A673 (cell line): Measurements from ENCODE around the gene IFI35. TPM values are rescaled to one million over a fixed set of nuclear protein-coding genes. Genes with fewer than 3 reads are reported as not detected.
"Not testable (repeated sequence)": the region's sequence is repeated elsewhere in the genome, so short reads cannot be mapped to it uniquely, and the experiment has no call there.

Source experiments
- BruUV-seq: library from RNA; stranded (reverse); fragments of 400-500 nt; replicated peaks from 2 replicates; lab custom pipeline; 2021; lab: Mats Ljungman, UMichigan
- CTCF ChIA-PET: fragments of 300-600 bp; sonication (Branson Sonifier 250); formaldehyde crosslinking; loops from one replicate; lab custom pipeline; 2022; ENCODE audit warnings: antibody characterized with exemption; lab: Charles Lee
- POLR2A ChIA-PET: fragments of 300-600 bp; sonication (Branson Sonifier 250); formaldehyde crosslinking; loops from one replicate; lab custom pipeline; 2022; ENCODE audit warnings: antibody characterized with exemption; ENCODE audit not compliant: low non-redundant PET; lab: Charles Lee
- DNase-seq: peaks from one replicate; pipeline ENCODE4 v3.0.0-alpha.2; 2015; ENCODE audit warnings: low spot score
- H3K27ac ChIP-seq: fragments of 200-600 bp; sonication (generic); 2 replicates; pipeline ENCODE4 v1.5.1; 2016; ENCODE audit warnings: mixed run types, low read depth, mild to moderate bottlenecking, mixed read lengths, antibody characterized with exemption, low read length; ENCODE audit not compliant: poor library complexity, severe bottlenecking
- H3K27me3 ChIP-seq: fragments of 200-600 bp; sonication (generic); replicated peaks from 2 replicates; pipeline ENCODE4 v1.6.1; 2017; ENCODE audit warnings: mixed run types, low read depth, mild to moderate bottlenecking, mixed read lengths, antibody characterized with exemption, low read length; ENCODE audit not compliant: insufficient read depth, poor library complexity
- H3K36me3 ChIP-seq: fragments of 200-600 bp; sonication (generic); 2 replicates; pipeline ENCODE4 v1.6.1; 2016; ENCODE audit warnings: mixed run types, mild to moderate bottlenecking, mixed read lengths, antibody characterized with exemption, low read length; ENCODE audit not compliant: insufficient read depth, poor library complexity, severe bottlenecking
- H3K4me1 ChIP-seq: fragments of 200-600 bp; sonication (generic); 2 replicates; pipeline ENCODE4 v1.6.1; 2017; ENCODE audit warnings: mixed run types, mild to moderate bottlenecking, mixed read lengths, antibody characterized with exemption, low read length; ENCODE audit not compliant: insufficient read depth, poor library complexity, severe bottlenecking
- H3K4me3 ChIP-seq: fragments of 200-600 bp; sonication (generic); 2 replicates; pipeline ENCODE4 v1.5.1; 2016; ENCODE audit warnings: low read depth, mixed run types, mild to moderate bottlenecking, mixed read lengths, low read length; ENCODE audit not compliant: poor library complexity, severe bottlenecking
- H3K9me3 ChIP-seq: fragments of 200-600 bp; sonication (generic); 2 replicates; pipeline ENCODE4 v1.6.1; 2016; ENCODE audit warnings: mixed run types, low read depth, mild to moderate bottlenecking, mixed read lengths, antibody characterized with exemption, low read length; ENCODE audit not compliant: poor library complexity, severe bottlenecking
- EZH2 ChIP-seq: fragments of 200-600 bp; sonication (generic); IDR thresholded peaks from 2 replicates; pipeline ENCODE4 v1.6.1; 2017; ENCODE audit warnings: borderline replicate concordance, low read depth, mild to moderate bottlenecking, mixed read lengths, antibody characterized with exemption, low read length; ENCODE audit not compliant: poor library complexity, severe bottlenecking
- intact Hi-C: fragments of 100-400 bp; cut with micrococcal nuclease; formaldehyde crosslinking; loops from one replicate; pipeline ENCODE4 v1.10.0; 2022; ENCODE audit not compliant: unreplicated experiment
- total RNA-seq: library from RNA; stranded (reverse); gene quantifications from 2 replicates; pipeline ENCODE4 v1.2.3, GENCODE V29; 2021
- TF ChIP-seq, protein P1 (sequence below): fragments of 300-800, 200-600 bp; sonication (generic); conservative IDR thresholded peaks from 2 replicates; pipeline ENCODE4 v1.5.1; 2017; ENCODE audit warnings: low read depth, mild to moderate bottlenecking, antibody characterized with exemption, low read length, moderate library complexity, mixed read lengths

Gene IFI35
- total RNA-seq, 1 experiment from 2014 or later: 4.9 TPM

DNA sequence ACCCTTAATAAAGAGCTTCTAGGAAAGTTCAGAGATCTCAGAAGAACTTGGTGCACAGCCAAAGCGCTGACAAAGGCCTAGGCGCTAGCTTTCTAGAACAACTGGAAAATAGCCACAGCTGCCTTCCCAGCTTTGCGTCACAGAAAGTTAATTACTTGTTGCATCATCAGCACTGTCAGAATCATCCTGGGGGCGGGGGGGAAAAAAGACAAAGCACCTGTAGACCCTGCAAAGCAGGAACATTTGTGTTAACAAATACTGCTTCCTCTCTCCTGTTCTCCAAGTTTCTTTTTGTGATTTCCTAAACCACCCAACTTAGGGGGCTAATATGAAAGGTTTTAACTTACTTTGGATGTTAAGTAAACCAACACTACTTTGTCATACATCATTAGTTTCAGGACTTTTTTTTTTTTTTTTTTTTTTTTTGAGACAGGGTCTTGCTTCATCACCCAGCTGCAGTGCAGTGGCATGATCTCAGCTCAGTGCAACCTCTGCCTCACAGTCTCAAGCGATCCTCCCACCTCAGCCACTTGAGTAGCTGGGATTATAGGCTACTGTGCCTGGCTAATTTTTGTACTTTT is 37.5 kb upstream of the IFI35 start:
- no TSS peak for BruUV-seq
- ChIA-PET POLR2A (no interaction called here), CTCF (interaction anchor here (0.7 kb wide), 1 partner anchor 31 kb away, joined by 8 read pairs; no protein-coding TSS in a partner anchor)
- Histone ChIP-seq H3K27me3 (no peaks in the 10 kb centered on the region), H3K9me3 (no peaks in the 10 kb centered on the region), H3K27ac (peak overlapping the region; percentile 30), H3K36me3 (no peaks in the 10 kb centered on the region), H3K4me1 (no peaks in the 10 kb centered on the region), H3K4me3 (no peak overlapping the region)
- no peak for TF ChIP-seq EZH2
- TF ChIP-seq, protein P1, sequence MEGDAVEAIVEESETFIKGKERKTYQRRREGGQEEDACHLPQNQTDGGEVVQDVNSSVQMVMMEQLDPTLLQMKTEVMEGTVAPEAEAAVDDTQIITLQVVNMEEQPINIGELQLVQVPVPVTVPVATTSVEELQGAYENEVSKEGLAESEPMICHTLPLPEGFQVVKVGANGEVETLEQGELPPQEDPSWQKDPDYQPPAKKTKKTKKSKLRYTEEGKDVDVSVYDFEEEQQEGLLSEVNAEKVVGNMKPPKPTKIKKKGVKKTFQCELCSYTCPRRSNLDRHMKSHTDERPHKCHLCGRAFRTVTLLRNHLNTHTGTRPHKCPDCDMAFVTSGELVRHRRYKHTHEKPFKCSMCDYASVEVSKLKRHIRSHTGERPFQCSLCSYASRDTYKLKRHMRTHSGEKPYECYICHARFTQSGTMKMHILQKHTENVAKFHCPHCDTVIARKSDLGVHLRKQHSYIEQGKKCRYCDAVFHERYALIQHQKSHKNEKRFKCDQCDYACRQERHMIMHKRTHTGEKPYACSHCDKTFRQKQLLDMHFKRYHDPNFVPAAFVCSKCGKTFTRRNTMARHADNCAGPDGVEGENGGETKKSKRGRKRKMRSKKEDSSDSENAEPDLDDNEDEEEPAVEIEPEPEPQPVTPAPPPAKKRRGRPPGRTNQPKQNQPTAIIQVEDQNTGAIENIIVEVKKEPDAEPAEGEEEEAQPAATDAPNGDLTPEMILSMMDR: no peak
- intact Hi-C loops: no loop called here
- DNase-seq: peak; percentile 24

DNA sequence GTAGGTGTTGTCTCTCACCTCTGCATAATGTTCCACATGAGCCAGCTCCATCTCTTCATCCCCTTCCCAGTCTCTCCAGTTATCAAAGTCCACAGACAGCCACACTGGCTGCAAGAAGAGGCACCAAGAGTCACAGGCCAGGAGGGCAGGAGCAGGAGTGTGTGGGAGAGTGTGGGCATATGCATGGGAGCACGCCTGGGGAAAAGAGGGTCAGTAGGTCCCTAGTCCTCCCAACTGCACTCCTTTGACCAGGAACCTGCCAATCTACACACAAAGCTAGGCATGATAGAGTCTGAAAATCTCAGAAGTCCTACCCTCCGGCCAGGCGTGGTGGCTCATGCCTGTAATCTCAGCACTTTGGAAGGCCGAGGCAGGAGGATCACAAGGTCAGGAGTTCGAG is 35.0 kb upstream of the IFI35 start:
- no peak for DNase-seq
- Histone ChIP-seq H3K27ac (no peak overlapping the region), H3K27me3 (no peaks in the 10 kb centered on the region), H3K36me3 (no peaks in the 10 kb centered on the region), H3K4me1 (no peaks in the 10 kb centered on the region), H3K4me3 (no peak overlapping the region), H3K9me3 (no peaks in the 10 kb centered on the region)
- intact Hi-C loops: no loop called here
- CTCF ChIA-PET: no interaction called here
- TF ChIP-seq, protein P1: no peak
- no peak for TF ChIP-seq EZH2
- POLR2A ChIA-PET: no interaction called here
- BruUV-seq: no TSS peak

DNA sequence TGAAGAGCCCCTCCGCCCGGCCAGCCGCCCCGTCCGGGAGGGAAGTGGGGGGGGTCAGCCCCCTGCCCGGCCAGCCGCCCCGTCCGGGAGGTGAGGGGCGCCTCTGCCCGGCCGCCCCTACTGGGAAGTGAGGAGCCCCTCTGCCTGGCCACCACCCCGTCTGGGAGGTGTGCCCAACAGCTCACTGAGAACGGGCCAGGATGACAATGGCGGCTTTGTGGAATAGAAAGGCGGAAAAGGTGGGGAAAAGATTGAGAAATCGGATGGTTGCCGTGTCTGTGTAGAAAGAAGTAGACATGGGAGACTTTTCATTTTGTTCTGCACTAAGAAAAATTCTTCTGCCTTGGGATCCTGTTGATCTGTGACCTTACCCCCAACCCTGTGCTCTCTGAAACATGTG is 33.3 kb upstream of the IFI35 start:
- H3K4me3 ChIP-seq, H3K27me3 ChIP-seq, H3K9me3 ChIP-seq, H3K36me3 ChIP-seq, intact Hi-C loops, POLR2A ChIA-PET, BruUV-seq, H3K27ac ChIP-seq, H3K4me1 ChIP-seq, CTCF ChIA-PET, DNase-seq: not testable (repeated sequence)

DNA sequence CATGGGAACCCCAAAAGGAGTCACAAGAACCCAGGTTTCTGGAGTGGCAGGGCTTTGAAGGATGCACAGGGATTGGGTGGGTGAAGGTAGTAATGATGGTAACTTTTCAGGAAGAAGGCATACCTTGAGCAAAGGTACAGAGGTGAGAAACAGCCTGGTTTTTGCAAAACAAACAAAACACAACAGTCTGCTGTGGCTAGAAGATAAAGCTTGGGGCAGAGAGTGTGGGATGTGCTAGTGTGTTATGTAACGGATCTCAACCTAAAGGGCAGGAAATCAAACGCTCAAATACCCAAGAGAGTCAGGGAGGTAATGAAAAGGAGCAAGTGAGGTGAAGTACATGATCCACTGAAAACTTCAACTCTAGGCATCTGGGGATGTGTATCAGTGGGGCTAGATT is 31.3 kb upstream of the IFI35 start:
- ChIA-PET POLR2A (no interaction called here), CTCF (no interaction called here)
- Histone ChIP-seq H3K27me3 (no peaks in the 10 kb centered on the region), H3K9me3 (no peaks in the 10 kb centered on the region), H3K27ac (no peak overlapping the region), H3K36me3 (no peaks in the 10 kb centered on the region), H3K4me1 (no peaks in the 10 kb centered on the region), H3K4me3 (no peak overlapping the region)
- no peak for DNase-seq
- no TSS peak for BruUV-seq
- intact Hi-C loops: no loop called here
- TF ChIP-seq EZH2: no peak
- TF ChIP-seq, protein P1: no peak

DNA sequence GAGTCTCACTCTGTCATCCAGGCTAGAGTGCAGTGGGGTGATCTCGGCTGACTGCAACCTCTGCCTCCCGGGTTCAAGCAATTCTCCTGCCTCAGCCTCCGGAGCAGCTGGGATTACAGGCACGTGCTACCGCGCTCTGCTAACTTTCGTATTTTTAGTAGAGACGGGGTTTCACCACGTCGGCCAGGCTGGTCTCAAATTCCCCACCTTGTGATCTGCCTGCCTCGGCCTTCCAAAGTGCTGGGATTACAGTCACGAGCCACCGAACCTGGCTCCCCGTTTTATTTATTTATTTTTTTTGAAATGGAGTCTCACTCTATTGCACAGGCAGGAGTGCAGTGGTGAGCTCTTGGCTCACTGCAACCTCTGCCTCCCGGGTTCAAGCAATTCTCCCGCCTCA is 30.9 kb upstream of the IFI35 start:
- H3K27me3 ChIP-seq, POLR2A ChIA-PET, H3K4me1 ChIP-seq, CTCF ChIA-PET, BruUV-seq, H3K4me3 ChIP-seq, intact Hi-C loops, H3K36me3 ChIP-seq, DNase-seq, H3K9me3 ChIP-seq, H3K27ac ChIP-seq: not testable (repeated sequence)
